ENCODE results near the gene ADAM15.

The ADAM15 gene

DNA sequence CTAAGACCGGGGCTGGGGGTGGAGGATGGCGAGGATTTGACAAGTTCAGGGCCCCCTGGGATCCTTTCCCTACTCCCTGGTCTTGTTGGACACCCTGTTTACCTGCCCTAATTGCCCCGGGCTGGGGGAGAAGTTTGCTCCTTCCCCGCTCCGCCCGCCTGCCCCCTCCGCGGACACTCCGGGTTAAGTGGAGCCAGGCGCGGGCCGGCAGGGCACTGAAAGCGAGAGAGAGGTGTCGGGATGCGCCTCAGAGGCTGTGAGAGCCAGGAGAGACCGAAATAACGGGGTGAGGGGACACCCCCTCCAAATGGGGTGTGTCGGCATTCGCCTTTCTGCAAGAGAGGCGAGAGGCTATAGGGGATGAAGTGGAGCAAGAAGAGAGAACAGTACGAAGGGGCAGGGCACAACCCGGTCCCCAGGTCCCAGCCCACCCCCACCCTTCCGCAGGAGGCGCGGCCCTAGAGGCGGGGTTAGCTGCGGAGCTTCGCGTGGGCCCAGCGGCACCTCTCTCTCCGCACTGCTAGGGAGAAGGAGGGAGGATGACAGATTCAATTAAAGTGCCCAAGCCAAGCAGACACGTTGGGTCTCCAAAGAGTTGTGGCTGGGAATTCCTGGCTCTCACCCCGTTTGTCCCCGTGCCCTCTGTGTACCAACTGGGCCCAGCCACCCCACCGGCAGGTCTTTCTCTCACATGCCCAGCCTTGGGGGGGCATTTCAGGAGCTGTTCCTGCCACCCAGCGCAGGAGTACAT lies 31.4 kb downstream of the ADAM15 start:
- in situ Hi-C loops (cut with MboI; ENCODE audit: low sequenced_read_pairs) = no loop called here

DNA sequence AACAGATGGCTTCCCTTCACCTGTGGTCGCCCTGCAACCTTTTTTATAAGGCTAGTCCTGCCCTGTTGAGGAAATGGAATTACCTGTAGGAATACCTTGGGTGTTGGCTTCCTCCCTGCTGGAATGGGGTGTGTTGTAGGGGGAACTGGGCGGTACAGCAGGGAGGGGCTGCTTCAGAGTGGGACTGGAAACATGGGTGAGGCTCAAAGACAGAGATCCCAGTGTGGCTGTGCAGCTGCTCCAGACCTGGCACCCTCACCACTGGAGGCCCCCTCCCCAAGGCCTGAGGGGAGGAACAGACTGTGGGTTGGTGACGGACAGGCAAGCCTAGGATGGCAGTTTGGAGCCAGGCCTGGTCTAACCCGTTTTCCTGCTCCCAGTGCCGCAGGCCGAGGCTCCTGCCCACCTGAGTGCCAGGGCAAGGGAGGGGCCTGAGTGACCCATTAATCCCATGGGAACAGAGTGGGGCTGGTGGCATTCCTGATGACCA lies 32.0 kb downstream of the ADAM15 start:
- in situ Hi-C loops (cut with MboI; ENCODE audit: low sequenced_read_pairs) = no loop called here

DNA sequence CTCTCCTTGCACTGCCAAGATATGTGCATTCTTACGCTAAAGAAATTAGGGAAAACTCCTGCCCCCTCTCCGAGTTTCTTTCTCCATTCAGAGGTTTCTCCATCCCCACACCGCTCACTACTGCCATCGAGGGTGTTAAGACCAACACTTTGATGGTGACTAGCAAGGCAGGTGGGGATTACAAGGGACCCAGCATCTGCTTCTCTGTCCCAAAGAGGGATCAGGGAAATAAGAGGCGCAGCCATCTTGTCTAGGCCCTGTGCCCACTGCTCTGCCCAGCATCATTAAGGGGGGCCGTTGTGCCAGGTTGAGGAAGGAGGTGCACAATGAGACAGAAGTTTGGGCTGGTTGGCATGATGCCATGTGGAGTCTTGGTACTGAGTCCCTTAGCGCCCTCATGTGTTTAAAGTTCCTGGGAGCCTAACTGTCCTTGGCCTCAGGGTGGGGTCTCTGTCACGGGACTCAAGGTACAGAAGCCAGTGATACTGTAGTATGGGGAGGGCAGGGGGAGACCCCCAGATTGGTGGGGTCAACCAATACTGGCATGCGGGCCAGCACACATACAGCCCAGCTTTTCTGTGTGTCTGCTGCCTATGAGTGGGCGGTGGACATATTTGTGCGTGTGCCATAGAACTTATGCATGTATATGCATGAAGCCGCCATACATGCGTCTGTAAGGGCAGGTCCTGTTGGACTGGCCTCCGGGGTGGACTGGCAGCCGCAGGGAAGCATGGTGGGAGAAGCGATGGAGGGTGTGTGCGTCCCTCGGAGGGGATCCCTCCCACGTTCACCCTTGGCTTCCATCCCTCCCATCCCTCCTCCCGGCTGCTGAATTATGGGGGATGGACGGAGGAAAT lies 33.0 kb downstream of the ADAM15 start:
- in situ Hi-C loops (cut with MboI; ENCODE audit: low sequenced_read_pairs) = no loop called here

DNA sequence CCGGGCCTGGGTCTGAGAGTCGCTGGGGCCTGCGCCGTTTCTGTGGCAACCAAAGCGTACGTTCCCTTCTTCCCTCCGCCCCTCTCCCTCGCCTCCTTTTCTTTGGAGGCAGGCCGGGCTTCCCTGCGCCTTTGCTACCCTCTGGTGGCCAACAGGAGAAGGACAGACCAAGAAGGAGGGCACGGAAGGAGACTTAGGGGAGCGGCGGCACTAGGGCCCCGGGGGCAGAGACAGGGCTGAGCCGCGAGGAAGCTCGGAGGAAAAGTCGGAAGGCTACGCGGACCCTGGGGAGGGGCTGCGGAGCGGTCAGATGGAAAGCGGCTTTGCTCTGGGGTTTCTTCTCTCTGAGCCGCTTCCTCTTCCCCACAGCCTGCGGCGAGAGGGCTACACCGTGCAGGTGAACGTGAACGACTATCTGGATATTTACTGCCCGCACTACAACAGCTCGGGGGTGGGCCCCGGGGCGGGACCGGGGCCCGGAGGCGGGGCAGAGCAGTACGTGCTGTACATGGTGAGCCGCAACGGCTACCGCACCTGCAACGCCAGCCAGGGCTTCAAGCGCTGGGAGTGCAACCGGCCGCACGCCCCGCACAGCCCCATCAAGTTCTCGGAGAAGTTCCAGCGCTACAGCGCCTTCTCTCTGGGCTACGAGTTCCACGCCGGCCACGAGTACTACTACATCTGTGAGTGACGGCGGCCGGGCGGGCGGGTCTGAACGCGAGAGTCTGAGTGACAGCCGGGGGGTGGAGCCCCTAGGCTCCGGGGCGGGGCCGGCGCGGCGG lies 33.8 kb downstream of the ADAM15 start:
- in situ Hi-C loops (cut with MboI; ENCODE audit: low sequenced_read_pairs) = no loop called here

DNA sequence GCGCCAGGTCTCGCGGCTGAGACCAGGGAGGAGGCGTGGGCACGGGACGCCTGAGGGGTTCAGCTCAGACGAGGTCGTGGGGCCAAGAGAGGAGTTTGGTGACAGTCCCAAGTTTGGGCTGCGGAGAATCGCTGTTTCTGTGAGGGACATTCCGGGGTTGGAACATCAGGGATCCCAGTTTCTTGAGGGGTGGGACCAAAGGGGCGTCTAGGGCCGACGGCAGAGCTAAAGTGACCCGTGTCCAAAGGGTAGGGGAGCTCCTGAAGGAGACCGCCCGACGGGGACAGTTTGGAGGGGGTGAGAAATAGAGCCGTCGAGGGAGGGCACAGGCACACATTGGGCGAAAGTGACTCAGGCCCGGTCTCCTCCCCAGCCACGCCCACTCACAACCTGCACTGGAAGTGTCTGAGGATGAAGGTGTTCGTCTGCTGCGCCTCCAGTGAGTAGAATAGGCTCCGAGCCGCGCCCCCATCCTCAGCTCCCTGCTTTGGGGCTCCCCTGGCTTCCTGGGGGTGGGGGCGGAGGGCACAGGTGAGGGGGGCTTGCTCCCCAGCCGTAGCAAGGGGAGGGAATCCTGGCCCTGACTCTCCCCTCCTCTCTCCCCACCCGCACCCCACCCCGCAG lies 34.5 kb downstream of the ADAM15 start:
- in situ Hi-C loops (cut with MboI; ENCODE audit: low sequenced_read_pairs) = no loop called here

DNA sequence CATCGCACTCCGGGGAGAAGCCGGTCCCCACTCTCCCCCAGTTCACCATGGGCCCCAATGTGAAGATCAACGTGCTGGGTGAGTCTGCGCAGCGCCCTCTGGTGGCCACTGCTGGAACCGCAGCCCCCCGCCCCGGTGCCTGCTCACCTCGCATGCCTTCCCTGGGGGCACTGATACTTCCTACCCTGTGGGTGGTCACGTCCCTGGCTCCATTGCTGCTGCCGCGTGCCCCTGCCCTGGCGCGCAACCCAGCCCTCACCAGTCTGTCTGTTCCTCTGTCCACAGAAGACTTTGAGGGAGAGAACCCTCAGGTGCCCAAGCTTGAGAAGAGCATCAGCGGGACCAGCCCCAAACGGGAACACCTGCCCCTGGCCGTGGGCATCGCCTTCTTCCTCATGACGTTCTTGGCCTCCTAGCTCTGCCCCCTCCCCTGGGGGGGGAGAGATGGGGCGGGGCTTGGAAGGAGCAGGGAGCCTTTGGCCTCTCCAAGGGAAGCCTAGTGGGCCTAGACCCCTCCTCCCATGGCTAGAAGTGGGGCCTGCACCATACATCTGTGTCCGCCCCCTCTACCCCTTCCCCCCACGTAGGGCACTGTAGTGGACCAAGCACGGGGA lies 35.1 kb downstream of the ADAM15 start:
- in situ Hi-C loops (cut with MboI; ENCODE audit: low sequenced_read_pairs) = no loop called here

DNA sequence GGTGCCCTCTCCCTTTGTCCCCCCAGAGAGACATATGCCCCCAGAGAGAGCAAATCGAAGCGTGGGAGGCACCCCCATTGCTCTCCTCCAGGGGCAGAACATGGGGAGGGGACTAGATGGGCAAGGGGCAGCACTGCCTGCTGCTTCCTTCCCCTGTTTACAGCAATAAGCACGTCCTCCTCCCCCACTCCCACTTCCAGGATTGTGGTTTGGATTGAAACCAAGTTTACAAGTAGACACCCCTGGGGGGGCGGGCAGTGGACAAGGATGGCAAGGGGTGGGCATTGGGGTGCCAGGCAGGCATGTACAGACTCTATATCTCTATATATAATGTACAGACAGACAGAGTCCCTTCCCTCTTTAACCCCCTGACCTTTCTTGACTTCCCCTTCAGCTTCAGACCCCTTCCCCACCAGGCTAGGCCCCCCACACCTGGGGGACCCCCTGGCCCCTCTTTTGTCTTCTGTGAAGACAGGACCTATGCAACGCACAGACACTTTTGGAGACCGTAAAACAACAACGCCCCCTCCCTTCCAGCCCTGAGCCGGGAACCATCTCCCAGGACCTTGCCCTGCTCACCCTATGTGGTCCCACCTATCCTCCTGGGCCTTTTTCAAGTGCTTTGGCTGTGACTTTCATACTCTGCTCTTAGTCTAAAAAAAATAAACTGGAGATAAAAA lies 35.9 kb downstream of the ADAM15 start:
- in situ Hi-C loops (cut with MboI; ENCODE audit: low sequenced_read_pairs) = no loop called here

DNA sequence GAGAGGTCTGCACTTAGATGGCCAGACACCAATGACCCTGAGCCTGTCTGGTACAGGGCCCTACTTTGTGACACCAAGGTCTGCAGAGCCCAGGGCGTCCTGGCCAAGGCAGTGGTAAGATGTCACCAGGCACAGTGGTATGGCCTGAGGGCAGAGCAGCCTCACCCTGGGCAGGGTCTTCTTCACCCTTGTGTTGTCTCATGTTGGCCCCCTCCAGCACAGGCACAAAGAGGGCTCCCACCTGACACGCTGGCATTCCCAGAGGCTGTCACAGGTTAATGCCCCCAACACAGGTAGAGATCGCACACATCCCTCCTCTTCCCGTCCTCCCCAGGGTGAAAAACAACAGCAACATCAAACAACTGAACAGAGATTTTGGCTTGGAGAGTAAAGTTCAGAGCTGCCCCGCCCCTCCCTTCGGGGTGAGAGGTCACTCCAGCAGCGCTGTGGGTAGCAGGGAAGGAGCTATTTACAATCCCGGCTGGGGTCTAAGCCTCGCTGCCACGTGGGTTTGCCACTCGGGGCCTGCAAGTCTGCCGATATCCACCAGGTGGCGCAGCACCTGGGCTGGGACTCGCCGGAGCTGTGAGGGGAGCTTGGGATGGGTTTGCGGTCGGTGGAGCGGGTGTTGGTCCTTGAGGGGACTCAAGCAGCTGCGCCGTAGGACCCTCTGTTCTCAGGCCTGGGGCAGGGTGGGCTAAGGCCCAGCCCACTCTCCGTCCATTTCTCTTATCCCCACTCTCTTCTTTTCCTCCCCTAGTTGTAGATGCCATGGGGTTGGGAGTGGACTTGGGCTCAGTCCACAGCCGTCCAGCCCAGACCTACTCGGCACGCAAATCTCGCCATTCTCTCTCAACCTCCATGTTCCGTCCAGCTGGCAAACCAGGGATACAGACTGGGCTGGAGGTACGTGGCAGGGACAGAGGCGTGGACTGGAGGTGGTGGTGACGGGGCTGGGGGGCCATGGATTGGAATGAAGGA lies 40.2 kb downstream of the ADAM15 start:
- in situ Hi-C loops (cut with MboI; ENCODE audit: low sequenced_read_pairs) = loop anchor here (5.0 kb wide), 1 partner anchor 81 kb away; the partner anchor contains the start of genes KRTCAP2 and TRIM46

DNA sequence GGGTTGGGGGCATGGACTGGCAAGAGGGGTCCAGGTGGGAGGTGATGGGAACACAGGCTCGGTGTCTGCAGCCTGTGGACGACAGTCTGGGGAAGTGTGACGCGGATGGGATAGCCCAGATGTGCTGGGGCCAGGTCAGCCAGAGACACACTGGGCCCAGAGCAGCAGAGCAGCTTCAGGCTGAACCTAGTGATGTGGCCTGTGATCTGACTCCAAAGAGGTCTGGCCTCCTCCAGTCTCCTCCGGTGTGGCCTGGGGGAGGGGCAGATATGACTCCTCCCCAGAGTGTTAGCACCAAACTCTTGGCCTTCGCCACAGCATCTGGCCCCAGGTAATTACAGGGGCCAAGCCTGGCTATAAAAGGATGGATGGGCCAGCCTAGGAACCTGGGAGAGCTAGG lies 41.0 kb downstream of the ADAM15 start:
- in situ Hi-C loops (cut with MboI; ENCODE audit: low sequenced_read_pairs) = loop anchor here (5.0 kb wide), 1 partner anchor 80 kb away; the partner anchor contains the start of genes KRTCAP2 and TRIM46

DNA sequence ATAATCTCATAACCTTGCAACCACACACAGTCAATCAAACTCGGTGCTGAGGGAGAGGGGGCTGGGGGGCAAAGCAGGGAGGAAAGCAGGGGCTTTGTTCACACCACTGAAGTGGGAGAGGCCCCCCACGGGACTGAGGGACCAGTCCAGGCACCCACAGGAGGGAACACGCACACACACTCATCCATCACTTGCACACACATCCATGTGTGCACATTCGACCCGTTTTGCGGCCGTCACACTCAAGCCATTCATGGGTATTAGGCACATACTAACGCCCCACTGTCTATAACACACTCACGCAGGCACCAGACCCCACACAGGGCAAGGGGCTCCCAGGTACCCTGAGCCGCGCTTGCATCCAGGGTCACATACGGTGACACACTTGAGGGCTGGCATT lies 41.5 kb downstream of the ADAM15 start:
- in situ Hi-C loops (cut with MboI; ENCODE audit: low sequenced_read_pairs) = loop anchor here (5.0 kb wide), 1 partner anchor 80 kb away; the partner anchor contains the start of genes KRTCAP2 and TRIM46

DNA sequence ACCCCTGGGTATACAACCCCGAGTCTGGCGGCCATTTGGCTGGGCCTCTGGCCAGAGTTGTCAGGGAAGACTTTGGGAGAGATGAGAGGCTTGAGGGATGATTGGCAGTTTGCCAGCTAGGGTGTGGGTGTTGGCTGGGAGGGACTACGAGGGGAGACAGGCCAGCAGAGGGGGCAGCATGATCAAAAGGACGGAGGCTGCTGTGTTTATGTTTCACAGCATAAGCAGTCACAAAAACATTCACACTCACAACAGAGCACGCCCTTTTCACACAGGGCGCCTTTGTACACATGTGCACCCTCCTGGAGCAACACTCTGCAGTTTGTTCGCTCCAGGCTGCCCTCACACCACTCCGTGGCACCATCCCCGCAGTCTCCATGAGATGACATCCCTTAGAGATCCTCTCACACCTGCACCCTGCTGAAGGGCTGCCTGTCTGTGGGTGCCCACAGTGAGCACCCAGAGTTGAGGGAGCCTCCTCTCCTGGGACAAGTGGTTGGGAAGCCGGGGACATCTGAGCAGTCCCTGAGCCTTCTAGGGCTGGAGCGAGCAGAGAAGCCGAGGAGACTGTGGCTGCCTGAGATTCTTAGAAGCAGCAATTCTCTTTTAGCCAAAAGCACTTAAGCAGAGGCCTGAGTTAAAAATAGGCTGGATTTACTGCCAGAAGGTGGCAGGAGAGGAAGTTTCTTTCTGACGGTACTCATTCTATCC lies 43.0 kb downstream of the ADAM15 start:
- in situ Hi-C loops (cut with MboI; ENCODE audit: low sequenced_read_pairs) = loop anchor here (5.0 kb wide), 1 partner anchor 78 kb away; the partner anchor contains the start of genes KRTCAP2 and TRIM46

DNA sequence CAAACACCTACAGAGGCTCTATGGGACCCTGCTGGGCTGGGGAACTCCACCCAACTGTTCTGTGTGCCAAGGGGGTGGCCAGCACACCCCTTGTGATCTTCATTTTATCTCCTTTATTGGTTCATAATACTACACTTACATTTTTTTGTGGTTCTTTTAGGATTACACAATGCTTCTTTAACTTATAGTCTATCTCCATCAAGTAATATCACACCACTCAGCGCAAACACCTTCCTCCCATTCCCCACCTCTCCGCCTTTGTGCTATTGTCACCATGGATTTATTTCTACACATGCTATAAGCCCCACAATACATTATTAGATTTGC lies 43.5 kb downstream of the ADAM15 start:
- in situ Hi-C loops (cut with MboI; ENCODE audit: low sequenced_read_pairs) = loop anchor here (5.0 kb wide), 1 partner anchor 78 kb away; the partner anchor contains the start of genes KRTCAP2 and TRIM46

DNA sequence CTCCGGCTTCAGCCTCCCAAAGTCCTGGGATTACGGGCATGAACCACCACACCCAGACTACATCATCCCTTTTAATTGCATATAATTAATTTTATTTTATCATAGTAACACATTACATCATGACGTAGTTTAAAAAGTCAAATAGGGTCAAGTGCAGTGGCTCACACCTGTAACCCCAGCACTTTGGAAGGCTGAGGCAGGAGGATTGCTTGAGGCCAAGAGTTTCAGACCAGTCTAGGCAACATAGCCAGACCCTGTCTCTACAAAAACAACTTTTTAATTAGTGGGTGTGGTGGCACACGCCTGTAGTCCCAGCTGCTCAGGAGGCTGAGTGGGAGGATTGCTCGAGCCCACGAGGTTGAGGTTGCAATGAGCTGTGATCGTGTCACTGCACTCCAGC lies 48.2 kb downstream of the ADAM15 start:
- in situ Hi-C loops (cut with MboI; ENCODE audit: low sequenced_read_pairs) = no loop called here

DNA sequence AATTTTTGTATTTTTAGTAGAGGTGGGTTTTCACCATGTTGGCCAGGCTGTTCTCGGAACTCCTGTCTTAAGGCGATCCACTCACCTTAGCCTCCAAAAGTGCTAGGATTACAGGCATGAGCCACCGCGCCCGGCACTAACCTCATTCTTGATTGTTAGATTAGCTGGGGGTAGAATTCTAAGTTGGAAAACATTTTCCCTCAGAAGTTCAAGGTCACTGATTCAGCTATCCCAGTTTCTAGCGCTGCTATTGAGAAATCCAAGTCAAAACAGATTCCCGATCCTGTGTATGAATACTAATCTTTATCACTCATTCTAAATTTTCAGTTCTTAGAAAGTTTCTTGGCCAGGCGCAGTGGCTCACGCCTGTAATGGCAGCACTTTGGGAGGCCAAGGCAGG lies 52.2 kb downstream of the ADAM15 start:
- in situ Hi-C loops (cut with MboI; ENCODE audit: low sequenced_read_pairs) = no loop called here

DNA sequence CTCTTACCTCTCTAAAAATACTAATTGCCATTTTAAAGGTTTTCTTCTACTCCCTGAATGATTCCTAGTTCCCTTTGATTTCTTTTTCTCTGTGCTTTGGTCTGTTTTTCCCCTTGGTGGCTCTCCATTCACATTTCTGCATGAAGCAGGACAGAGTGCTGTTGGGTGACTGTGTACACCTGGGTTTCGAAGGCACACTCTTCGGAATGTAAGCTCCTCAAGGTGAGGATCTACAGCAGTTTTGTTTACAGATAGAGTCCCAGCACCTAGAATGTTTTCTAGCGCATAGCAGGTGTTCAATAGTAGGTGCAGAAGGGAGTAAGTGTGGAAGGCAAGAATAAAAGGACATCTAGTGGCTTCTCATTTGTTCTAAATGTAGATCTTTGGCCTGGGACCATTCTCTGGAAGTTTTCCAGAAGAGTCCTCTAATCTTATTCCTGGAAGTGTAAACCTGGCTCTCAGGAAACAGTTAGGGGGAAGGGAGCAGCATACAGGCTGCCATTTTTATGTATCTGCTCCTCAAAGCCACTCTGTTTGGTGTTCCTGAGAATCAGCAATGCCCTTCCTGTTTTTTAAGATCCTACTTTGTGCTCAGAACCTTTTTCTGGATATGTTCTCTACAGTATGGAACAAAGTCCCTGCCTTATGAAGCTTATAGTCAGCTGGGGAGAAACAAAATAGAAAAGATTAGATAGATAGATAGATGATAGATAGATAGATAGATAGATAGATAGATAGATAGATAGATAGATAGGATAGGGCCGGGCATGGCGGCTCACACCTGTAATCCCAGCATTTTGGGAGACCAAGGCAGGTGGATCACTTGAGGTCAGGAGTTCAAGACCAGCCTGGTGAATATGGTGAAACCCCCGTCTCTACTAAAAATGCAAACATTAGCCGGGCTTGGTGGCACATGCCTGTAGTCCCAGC lies 53.8 kb downstream of the ADAM15 start:
- in situ Hi-C loops (cut with MboI; ENCODE audit: low sequenced_read_pairs) = no loop called here

DNA sequence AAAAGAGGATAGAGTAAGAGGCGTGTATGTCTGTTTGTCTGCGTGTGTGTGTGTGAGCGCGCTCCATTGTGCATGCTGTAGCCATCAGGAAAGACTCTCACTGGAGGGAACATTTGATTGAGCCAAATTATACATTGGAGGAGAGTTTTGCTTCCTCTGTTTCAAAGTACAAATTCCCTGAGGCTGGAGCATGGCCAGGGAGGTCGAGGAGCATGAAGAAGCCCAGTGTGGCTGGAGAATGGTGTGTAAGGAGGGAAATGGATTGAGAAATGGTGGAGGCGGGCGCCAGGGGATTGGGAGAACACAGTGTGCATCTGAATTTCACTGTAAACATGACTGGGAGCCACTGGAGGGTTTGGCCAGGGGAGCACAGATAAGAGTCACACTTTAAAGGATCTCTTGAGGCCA lies 54.5 kb downstream of the ADAM15 start:
- in situ Hi-C loops (cut with MboI; ENCODE audit: low sequenced_read_pairs) = no loop called here

DNA sequence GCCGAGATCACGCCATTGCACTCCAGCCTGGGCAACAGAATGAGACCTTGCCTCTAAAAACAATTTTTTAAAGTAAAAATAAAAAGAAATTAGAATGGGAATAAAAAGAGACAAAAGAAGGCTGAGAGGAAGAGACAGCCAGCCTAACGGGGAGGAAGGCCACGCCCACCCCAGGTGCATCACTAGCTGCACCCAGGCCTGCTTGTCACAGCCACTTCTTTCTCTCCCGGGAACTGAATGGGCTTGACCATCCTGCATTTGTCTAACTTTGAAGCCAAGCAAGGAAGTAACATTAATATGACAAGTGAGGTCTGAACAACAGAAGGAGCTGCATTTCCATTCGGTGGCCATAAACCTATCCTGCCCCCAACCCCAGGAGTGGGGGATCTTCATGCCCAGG lies 55.7 kb downstream of the ADAM15 start:
- in situ Hi-C loops (cut with MboI; ENCODE audit: low sequenced_read_pairs) = no loop called here

Measured in HL-60/S4 (cell line).